Activated naive CD4-positive, alpha-beta T cell treated with anti-CD3 and anti-CD28 coated beads, Interleukin-2, amount 10 ng/mL, durations not matched to agents 7 days and 5 days (primary cell): Measurements from ENCODE around the gene CERCAM.

Source experiments
- CTCF ChIA-PET: fragments of 350-600 bp; sonication (Branson Sonifier 250); formaldehyde crosslinking; loops from one replicate; lab custom pipeline; 2021; ENCODE audit warnings: antibody characterized with exemption; lab: Charles Lee
- DNase-seq: peaks from one replicate; pipeline ENCODE4 v3.0.0-alpha.2; 2020
- H3K27ac Mint-ChIP-seq: one replicate; pipeline ENCODE4 v1.8.0; 2021; ENCODE audit warnings: mild to moderate bottlenecking, moderate library complexity, mixed read lengths
- H3K27me3 Mint-ChIP-seq: one replicate; pipeline ENCODE4 v1.8.0; 2021; ENCODE audit warnings: mild to moderate bottlenecking, mixed read lengths
- H3K36me3 Mint-ChIP-seq: one replicate; pipeline ENCODE4 v1.8.0; 2021; ENCODE audit warnings: mixed read lengths
- H3K4me1 Mint-ChIP-seq: one replicate; pipeline ENCODE4 v1.8.0; 2021; ENCODE audit warnings: mixed read lengths
- H3K4me3 Mint-ChIP-seq: one replicate; pipeline ENCODE4 v1.8.0; 2021; ENCODE audit warnings: mild to moderate bottlenecking, moderate library complexity, mixed read lengths
- H3K9me3 Mint-ChIP-seq: one replicate; pipeline ENCODE4 v1.8.0; 2021; ENCODE audit warnings: mixed read lengths

Gene CERCAM, protein sequence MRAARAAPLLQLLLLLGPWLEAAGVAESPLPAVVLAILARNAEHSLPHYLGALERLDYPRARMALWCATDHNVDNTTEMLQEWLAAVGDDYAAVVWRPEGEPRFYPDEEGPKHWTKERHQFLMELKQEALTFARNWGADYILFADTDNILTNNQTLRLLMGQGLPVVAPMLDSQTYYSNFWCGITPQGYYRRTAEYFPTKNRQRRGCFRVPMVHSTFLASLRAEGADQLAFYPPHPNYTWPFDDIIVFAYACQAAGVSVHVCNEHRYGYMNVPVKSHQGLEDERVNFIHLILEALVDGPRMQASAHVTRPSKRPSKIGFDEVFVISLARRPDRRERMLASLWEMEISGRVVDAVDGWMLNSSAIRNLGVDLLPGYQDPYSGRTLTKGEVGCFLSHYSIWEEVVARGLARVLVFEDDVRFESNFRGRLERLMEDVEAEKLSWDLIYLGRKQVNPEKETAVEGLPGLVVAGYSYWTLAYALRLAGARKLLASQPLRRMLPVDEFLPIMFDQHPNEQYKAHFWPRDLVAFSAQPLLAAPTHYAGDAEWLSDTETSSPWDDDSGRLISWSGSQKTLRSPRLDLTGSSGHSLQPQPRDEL

DNA sequence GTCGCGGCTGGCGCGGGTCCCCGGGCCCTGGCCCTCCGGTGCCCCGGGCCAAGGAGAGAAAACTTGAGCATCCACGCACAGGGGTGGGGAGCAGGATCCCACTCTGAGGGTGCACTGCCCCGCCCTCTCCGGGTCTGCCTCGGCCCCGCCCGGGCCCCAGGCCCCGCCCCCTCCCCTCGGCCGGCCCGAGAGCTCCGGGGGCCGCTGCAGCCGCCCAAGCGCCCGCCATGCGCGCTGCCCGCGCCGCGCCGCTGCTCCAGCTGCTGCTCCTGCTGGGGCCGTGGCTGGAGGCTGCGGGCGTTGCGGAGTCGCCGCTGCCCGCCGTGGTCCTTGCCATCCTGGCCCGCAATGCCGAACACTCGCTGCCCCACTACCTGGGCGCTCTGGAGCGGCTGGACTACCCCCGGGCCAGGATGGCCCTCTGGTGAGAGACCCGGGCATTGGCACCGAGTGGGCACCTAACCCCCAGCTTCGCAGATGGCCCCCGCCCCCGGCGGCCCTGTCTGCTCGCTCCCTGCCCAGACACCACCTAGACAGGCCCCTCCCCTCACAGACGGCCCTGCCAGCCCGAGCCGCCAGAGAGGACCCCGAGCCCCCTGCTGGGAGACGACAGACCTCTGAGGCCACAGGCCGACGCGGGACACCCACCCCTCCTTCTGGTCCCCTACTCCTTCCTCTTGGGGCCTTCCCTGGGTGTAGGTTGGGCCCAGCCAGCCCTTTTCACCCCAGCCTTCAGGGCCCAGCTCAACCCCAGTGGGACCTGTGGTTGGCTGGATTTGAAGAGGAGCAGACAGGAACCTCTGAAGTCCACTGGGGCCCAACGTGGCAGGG lies at the start of gene CERCAM:
CERCAM (plus strand) TSS at position 207 of the 831 bp plus-strand sequence; CDS start at position 228, 21 bp downstream.
- H3K36me3 Mint-ChIP-seq: no peaks in the 10 kb centered on the region
- DNase-seq: peak; percentile 59
- H3K27me3 Mint-ChIP-seq: peaks cover 85% of the 10 kb centered on the region
- peak within 1 kb of the TSS; percentile 70 for H3K4me3 Mint-ChIP-seq
- no peak within 1 kb of the TSS for H3K27ac Mint-ChIP-seq
- CTCF ChIA-PET: interaction anchor here (0.6 to 2.1 kb wide), 7 partner anchors 9 to 58 kb away, joined by 3 to 13 read pairs (median 4); partner anchors contain the start of gene URM1
- H3K4me1 Mint-ChIP-seq: peaks cover 17% of the 10 kb centered on the region
- H3K9me3 Mint-ChIP-seq: no peaks in the 10 kb centered on the region

DNA sequence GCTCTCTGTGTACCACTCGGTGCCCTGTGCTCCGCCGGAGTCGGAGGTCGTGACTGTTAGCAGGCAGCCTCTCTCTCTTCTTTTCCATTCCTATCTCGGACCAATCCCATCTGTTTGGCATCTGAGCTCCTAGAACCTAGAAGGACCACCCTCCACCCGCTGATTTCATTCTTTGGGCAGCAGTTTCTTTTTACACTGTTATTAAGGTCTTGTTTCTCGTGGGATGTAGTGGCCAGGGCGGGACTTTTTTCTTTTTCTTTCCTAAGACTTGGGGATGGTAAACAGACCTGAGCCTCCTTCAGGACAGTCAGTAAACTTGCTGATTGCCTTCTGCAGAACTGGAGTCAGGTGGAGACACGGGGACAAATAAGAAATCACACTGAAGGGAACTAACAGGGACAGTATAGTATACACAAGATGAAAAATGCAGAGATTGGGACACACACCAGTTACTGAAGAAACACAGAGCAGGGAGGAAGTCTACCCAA lies 49.0 kb upstream of the CERCAM start:
- CTCF ChIA-PET: interaction anchor here (1.3 to 1.9 kb wide), 3 partner anchors 10 to 67 kb away, joined by 4 to 22 read pairs (median 4); partner anchors contain the start of gene CERCAM
- Mint-ChIP-seq H3K36me3 (peaks cover 9% of the 10 kb centered on the region), H3K27me3 (no peaks in the 10 kb centered on the region), H3K9me3 (no peaks in the 10 kb centered on the region), H3K4me1 (peaks cover 30% of the 10 kb centered on the region), H3K27ac (peak overlapping the region; percentile 92), H3K4me3 (peak overlapping the region; percentile 89)
- no peak for DNase-seq

DNA sequence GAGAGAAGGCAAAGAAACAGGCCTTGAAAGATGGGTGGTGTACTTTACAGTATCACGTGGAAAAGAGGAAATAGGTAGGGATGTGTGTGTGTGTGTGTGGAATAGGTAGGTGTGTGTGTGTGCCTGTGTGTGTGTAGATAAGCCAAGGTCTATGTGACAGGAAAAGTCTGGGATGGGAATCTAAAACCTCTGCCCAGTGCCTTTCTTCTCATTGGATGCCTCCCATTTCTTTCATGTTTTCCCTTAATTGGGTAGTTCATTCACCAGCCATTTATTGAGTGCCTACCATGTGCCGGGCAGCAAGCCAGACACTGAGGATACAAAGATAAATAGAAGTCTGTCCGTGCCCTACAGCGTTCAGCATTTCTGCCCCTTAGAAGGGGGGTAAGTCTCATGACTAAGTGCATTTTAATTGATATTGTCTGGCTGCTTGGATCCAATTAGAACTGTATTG lies 48.4 kb upstream of the CERCAM start:
- H3K36me3 Mint-ChIP-seq: peaks cover 9% of the 10 kb centered on the region
- H3K9me3 Mint-ChIP-seq: no peaks in the 10 kb centered on the region
- CTCF ChIA-PET: interaction anchor here (1.4 to 1.9 kb wide), 2 partner anchors 11 to 48 kb away, joined by 4 to 22 read pairs; partner anchors contain the start of gene CERCAM
- DNase-seq: no peak
- H3K4me3 Mint-ChIP-seq: peak overlapping the region; percentile 89
- H3K27ac Mint-ChIP-seq: peak overlapping the region; percentile 92
- peaks cover 30% of the 10 kb centered on the region for H3K4me1 Mint-ChIP-seq
- H3K27me3 Mint-ChIP-seq: no peaks in the 10 kb centered on the region

DNA sequence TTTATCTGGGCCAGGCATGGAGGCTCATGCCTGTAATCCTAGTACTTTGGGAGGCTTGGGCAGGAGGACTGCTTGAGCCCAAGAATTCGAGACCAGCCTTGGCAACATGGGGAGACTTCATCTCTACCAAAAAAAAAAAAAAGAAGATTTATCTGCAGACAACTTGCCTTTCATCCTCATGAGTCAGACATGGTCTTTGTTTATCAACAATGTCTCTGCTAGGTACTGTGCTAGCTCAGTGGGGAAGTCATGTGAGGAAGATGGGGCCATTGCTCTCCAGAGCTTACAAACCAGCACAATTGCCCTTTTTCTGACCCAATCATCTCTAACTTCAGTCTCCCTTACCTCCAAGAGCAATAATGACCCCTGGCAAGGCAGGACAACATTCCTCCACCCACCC lies 47.9 kb upstream of the CERCAM start:
- DNase-seq: no peak
- Mint-ChIP-seq H3K27me3 (no peaks in the 10 kb centered on the region), H3K36me3 (peaks cover 9% of the 10 kb centered on the region), H3K4me1 (peaks cover 30% of the 10 kb centered on the region), H3K27ac (peak overlapping the region; percentile 92), H3K4me3 (peak overlapping the region; percentile 89), H3K9me3 (no peaks in the 10 kb centered on the region)
- CTCF ChIA-PET: no interaction called here

DNA sequence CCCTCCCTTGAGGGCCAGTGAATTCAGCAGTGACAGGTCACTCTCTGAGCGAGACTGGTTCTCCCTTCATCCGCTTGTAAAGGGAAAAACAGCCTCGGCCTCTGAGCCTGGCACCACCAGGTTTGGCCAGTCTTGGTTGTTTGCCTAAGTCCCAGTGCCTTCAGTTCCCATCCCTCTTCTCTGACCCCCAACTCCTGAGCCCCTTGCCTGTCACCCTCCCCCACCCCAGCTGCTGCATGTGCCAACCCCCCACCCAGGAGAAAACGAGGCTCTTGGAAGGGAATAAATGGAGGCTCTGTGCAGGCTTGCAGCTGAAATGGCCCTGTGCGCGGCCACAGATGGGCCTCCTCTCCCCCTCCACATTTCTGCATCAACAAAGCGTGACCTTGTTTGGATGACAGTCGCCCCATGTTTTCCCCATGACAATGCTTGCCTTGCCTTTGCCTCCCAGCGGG lies 46.4 kb upstream of the CERCAM start:
- peaks cover 30% of the 10 kb centered on the region for H3K4me1 Mint-ChIP-seq
- no peak for DNase-seq
- peaks cover 14% of the 10 kb centered on the region for H3K36me3 Mint-ChIP-seq
- CTCF ChIA-PET: interaction anchor here (1.2 kb wide), 1 partner anchor 12 kb away, joined by 3 read pairs; no protein-coding TSS in a partner anchor
- no peak overlapping the region for H3K4me3 Mint-ChIP-seq
- H3K9me3 Mint-ChIP-seq: no peaks in the 10 kb centered on the region
- H3K27ac Mint-ChIP-seq: no peak overlapping the region
- H3K27me3 Mint-ChIP-seq: no peaks in the 10 kb centered on the region

DNA sequence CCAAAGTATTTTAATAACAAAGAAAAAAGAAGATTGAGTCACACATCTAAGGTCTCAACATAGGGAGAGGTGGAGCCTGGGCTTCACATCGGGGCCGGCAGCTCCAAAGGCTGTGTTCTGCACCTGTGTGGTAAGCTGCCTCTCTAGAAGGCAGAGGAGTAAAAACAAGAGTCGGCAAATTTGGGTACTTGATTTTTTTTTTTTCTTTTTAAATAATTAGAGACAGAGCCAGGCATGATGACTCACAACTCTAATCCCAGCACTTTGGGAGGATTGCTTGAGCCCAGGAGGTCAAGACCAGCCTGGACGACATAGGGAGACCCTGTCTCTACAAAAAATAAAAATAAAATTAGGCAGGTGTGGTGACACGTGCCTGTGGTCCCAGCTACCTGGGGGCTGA lies 44.8 kb upstream of the CERCAM start:
- Mint-ChIP-seq H3K9me3 (no peaks in the 10 kb centered on the region), H3K4me1 (peaks cover 22% of the 10 kb centered on the region), H3K27ac (no peak overlapping the region), H3K27me3 (no peaks in the 10 kb centered on the region), H3K4me3 (no peak overlapping the region), H3K36me3 (peaks cover 16% of the 10 kb centered on the region)
- CTCF ChIA-PET: interaction anchor here (0.7 kb wide), 1 partner anchor 271 kb away, joined by 3 read pairs; no protein-coding TSS in a partner anchor
- DNase-seq: no peak

DNA sequence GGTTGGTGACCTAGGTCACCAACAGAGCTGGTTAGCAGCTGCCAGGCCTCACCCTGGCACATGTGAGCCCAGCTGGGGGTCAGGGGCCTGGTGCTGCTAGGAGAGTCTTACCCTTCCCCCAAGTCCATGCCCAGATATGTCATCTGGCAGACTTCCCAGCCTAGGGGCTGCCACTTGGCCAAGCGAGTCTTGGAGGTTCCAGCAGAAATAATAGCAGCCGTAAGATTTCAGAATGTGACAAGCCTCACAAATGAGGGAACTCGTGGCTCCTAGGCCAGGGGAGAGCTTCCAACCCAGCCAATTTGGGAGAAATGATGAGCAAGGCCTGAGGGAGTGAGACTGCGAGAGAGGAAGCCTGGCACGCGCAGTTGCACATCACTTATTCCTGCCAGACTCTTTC lies 38.4 kb upstream of the CERCAM start:
- no peak overlapping the region for H3K4me3 Mint-ChIP-seq
- CTCF ChIA-PET: no interaction called here
- no peaks in the 10 kb centered on the region for H3K4me1 Mint-ChIP-seq
- H3K9me3 Mint-ChIP-seq: no peaks in the 10 kb centered on the region
- no peak overlapping the region for H3K27ac Mint-ChIP-seq
- DNase-seq: no peak
- peaks cover 13% of the 10 kb centered on the region for H3K36me3 Mint-ChIP-seq
- H3K27me3 Mint-ChIP-seq: no peaks in the 10 kb centered on the region

DNA sequence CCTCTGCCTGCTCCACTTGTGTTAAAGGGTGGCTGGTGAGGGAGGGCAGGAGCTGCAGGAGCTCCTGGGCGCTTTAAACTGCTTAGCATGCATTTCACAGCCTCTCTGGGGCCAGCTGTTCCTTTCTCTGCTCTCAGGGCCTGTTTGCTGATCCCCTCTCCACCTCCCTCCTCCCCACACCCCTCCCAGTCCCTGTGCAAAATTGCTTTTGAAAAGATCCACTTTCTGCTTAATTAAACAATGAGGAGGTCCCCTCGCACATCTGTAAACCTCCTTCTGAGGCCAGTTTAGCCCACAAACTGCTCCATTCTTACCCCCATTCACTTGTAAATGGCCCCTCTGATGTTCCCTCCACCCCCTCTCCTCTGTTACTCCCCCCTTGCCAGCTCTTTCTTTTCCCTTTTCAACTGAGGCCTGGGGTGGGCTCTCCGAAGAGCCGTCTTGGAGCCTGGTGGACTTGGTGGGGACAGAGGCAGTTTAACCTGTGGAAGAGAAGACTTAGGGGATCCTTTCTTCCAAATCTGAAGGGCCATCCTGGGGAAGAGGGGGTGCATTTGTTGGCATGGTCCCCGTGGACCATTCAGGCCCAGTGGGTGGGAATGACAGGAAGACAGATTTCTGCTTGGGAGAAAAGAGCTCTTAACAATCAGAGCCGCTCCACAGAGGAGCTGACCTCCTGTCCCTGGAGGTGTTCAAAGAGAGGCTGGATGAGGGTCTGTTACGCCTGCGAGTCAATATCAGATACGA lies 37.5 kb upstream of the CERCAM start:
- no peaks in the 10 kb centered on the region for H3K27me3 Mint-ChIP-seq
- CTCF ChIA-PET: interaction anchor here (0.7 to 0.8 kb wide), 2 partner anchors 21 to 222 kb away, joined by 3 to 5 read pairs; no protein-coding TSS in a partner anchor
- no peak overlapping the region for H3K4me3 Mint-ChIP-seq
- H3K4me1 Mint-ChIP-seq: no peaks in the 10 kb centered on the region
- H3K27ac Mint-ChIP-seq: no peak overlapping the region
- peaks cover 19% of the 10 kb centered on the region for H3K36me3 Mint-ChIP-seq
- H3K9me3 Mint-ChIP-seq: no peaks in the 10 kb centered on the region
- no peak for DNase-seq

DNA sequence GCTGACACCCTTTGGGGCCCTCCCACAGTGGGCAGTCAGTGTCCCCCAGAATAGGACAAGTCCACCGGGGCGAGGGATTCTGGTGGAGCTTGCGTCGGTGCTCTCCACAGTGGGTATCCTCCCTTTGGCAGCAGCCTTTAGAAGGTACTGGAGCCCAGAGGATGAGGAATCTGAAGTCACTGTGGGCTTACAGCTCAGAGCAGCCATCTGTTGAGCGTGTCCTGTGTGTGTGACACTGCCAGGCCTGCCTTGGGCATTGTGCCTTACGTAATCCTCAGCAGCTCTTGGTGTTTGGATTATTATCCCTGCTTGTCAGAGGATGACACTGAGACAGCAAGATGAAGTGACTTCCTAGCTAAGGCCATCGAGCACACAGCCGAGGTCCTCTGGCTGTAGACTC lies 36.9 kb upstream of the CERCAM start:
- Mint-ChIP-seq H3K4me1 (no peaks in the 10 kb centered on the region), H3K36me3 (peaks cover 16% of the 10 kb centered on the region), H3K27ac (no peak overlapping the region), H3K27me3 (no peaks in the 10 kb centered on the region), H3K9me3 (no peaks in the 10 kb centered on the region), H3K4me3 (no peak overlapping the region)
- CTCF ChIA-PET: interaction anchor here (0.7 to 0.8 kb wide), 2 partner anchors 22 to 222 kb away, joined by 3 to 5 read pairs; no protein-coding TSS in a partner anchor
- DNase-seq: no peak

DNA sequence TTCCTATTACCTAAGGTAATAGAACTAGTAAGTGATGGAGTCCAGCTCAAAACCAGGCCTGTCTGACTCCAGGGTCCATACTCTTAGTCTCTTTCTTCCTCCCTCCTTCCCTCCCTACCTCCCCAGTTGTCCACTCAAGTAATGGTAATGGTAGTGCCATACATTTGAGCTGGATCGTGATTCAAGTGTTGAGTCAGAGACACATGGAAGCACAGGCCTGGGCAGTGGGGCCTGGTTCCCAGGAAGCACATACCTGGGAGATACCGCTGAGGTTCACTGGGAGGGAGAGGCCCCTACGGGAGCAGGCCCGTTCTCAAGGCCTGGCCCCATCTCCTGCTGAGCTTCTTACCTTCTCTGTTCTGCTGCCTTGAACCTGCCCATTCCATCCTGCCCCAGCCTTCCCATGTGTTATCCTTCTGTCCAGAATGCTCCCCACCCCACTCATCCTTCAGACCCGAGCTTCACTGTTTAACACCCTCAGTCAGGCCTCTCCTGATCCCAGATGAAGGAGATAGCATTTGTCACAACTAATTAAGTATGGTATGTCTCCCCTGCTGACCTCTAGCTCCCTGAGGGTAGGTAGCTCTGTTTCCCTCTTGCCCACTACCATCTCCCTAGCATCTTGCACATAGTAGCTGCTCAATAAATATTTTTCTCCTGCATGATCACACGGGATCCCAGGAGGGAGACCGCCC lies 35.7 kb upstream of the CERCAM start:
- Mint-ChIP-seq H3K27me3 (no peaks in the 10 kb centered on the region), H3K4me3 (no peak overlapping the region), H3K36me3 (peaks cover 12% of the 10 kb centered on the region), H3K9me3 (no peaks in the 10 kb centered on the region), H3K4me1 (no peaks in the 10 kb centered on the region), H3K27ac (peak overlapping the region; percentile 25)
- DNase-seq: no peak
- CTCF ChIA-PET: interaction anchor here (1.0 kb wide), 1 partner anchor 23 kb away, joined by 3 read pairs; no protein-coding TSS in a partner anchor

DNA sequence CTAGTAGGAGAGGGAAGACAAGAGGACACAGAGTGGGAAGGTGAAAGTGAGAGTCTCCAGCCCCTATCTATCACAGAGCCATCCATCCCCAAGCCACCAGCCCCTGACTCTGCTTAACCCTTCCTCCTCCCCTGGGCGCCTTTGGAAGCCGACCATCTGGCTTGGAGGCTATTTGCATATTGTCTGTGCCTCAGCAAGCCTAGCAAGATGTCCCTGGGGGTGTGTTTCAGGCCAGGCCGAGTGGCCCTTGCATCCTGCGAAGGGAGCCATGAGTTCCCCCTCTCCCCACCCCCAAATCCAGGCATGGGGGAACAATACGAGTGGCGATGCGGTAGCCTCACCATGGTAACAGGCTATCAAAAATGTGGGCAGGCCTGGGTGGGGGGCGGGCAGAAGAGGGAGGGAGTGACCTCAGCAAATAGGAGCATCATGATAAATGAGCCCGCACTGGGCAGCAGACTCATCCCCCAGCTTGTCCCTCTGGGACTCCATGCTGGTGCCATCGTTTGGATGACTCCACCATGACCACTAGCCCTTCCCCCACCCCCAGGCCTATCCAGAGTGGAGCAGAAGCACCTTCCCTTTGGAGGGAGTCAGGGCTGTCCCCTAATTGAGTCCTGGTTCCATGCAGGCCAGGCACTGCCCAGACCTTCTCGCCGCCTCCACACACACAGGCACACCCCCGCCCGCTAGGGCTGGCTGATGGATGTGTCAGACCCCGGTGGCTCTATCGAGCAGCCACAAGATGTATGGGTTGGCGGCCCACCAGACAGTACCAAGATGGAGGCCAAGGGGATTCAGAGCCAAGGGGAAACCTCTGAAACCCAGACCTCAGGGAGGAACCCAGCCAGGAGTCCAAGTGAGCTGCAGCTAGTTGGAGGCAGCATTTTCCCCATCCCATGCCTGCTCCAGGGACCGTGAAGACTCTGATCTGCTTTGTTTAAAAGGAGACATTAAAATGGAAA lies 34.9 kb upstream of the CERCAM start:
- peaks cover 11% of the 10 kb centered on the region for H3K36me3 Mint-ChIP-seq
- CTCF ChIA-PET: no interaction called here

DNA sequence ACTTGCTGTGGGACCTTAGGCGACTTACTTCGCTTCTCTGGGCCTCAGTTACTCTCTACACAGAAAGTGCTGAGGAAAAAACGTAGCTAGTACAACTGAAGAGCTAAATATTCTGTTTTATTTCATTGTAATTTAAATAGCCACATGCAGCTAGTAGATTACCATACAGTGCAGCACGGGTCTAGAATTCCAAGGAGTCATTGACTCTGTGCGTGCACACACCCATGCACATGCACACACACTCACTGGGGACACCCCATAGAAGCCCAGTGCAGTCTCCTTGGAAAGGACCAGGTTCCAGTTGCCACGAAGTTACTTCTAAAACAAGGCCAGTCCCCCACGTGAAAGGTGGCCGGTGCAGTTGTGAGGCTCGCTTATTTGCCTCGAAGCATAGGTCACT lies 32.5 kb upstream of the CERCAM start:
- Mint-ChIP-seq H3K9me3 (no peaks in the 10 kb centered on the region), H3K27me3 (no peaks in the 10 kb centered on the region), H3K4me1 (no peaks in the 10 kb centered on the region), H3K27ac (no peak overlapping the region), H3K36me3 (peaks cover 12% of the 10 kb centered on the region), H3K4me3 (no peak overlapping the region)
- DNase-seq: no peak
- CTCF ChIA-PET: interaction anchor here (1.0 kb wide), 1 partner anchor 92 kb away, joined by 3 read pairs; no protein-coding TSS in a partner anchor

More for the DNA sequence above, 34.9 kb upstream of the CERCAM start:
- no peaks in the 10 kb centered on the region for H3K9me3 Mint-ChIP-seq
- no peak overlapping the region for H3K4me3 Mint-ChIP-seq
- no peak overlapping the region for H3K27ac Mint-ChIP-seq
- DNase-seq: no peak
- H3K4me1 Mint-ChIP-seq: no peaks in the 10 kb centered on the region
- H3K27me3 Mint-ChIP-seq: no peaks in the 10 kb centered on the region
